ENCODE results near the gene EFCAB12. TPM values are rescaled to one million over a fixed set of nuclear protein-coding genes. Genes with fewer than 3 reads are reported as not detected.

The EFCAB12 gene
- total RNA-seq, 4 donors from 2014 or later, result not detected

- no peak for DNase-seq
- Histone ChIP-seq H3K9me3 (no peaks in the 10 kb centered on the region), H3K36me3 (peaks cover 0 to 5% of the 10 kb centered on the region in 2 donors), H3K4me3 (no peak overlapping the region), H3K27ac (no peak overlapping the region), H3K27me3 (no peaks in the 10 kb centered on the region), H3K4me1 (peaks cover 4 to 10% of the 10 kb centered on the region in 2 donors)
- in situ Hi-C loops (cut with MboI; ENCODE audit: low sequenced_read_pairs in 4 of 4) (no loop called here), intact Hi-C loops (cut with DNase I; ENCODE audit: low total_unique reads) (loop anchor here (5.0 kb wide), 2 partner anchors 445 to 550 kb away; no protein-coding TSS in a partner anchor)
- TF ChIP-seq POLR2A (IDR thresholded peaks at IDR 0.05), result no peak
- TF ChIP-seq, protein P1, sequence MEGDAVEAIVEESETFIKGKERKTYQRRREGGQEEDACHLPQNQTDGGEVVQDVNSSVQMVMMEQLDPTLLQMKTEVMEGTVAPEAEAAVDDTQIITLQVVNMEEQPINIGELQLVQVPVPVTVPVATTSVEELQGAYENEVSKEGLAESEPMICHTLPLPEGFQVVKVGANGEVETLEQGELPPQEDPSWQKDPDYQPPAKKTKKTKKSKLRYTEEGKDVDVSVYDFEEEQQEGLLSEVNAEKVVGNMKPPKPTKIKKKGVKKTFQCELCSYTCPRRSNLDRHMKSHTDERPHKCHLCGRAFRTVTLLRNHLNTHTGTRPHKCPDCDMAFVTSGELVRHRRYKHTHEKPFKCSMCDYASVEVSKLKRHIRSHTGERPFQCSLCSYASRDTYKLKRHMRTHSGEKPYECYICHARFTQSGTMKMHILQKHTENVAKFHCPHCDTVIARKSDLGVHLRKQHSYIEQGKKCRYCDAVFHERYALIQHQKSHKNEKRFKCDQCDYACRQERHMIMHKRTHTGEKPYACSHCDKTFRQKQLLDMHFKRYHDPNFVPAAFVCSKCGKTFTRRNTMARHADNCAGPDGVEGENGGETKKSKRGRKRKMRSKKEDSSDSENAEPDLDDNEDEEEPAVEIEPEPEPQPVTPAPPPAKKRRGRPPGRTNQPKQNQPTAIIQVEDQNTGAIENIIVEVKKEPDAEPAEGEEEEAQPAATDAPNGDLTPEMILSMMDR (IDR thresholded peaks at IDR 0.05 in 4 of 5, conservative IDR thresholded peaks at IDR 0.05 in 1 of 5), result no peak
- peak; percentile 45 to 76 for ATAC-seq
Measured at GRCh38 chr3:129382366-129382765, 46.1 kb downstream of the EFCAB12 start.

DNA sequence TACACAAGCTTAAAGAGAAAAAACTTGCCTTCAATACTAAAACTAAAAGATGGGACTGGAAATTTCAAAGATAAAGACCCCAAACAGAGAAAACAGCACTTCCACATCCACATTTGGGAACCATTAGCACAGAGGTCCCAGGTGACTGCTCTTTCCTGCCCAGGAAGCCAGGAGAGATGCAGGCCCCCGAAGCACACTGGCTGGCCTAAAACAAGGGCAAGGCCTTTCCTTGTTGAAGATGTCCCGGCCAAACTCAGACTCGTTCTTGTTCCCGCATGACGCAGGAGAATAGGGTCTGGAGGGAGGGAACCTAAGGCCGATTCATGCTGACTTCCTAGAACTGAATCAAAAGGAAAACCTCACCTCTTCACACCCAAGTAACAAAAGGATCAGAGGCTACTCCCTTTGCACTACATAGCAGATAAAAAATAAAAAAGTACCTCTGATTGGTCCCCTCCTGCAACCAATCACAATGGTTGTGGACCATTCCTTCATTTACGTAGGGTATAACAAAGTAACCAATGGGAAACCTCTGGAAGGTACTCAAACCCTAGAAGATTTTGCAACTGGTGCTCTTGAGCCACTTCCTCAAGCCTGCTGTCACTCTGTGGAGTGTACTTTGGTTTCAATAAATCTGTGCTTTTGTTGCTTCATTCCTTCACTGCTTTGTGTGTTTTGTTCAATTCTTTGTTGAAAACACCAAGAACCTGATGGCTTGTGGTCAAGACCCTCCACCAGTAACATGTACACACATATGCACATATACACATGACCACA lies 48.7 kb downstream of the EFCAB12 start:
- TF ChIP-seq, protein P1 (IDR thresholded peaks at IDR 0.05 in 4 of 5, conservative IDR thresholded peaks at IDR 0.05 in 1 of 5), result no peak
- TF ChIP-seq POLR2A (IDR thresholded peaks at IDR 0.05), result no peak
- no peak for ATAC-seq
- Histone ChIP-seq H3K27ac (no peak overlapping the region), H3K36me3 (no peaks in the 10 kb centered on the region), H3K9me3 (no peaks in the 10 kb centered on the region), H3K4me1 (peaks cover 4 to 10% of the 10 kb centered on the region in 2 donors), H3K4me3 (no peak overlapping the region), H3K27me3 (no peaks in the 10 kb centered on the region)
- intact Hi-C loops (cut with DNase I; ENCODE audit: low total_unique reads), result loop anchor here (5.0 kb wide), 2 partner anchors 448 to 553 kb away; no protein-coding TSS in a partner anchor
- in situ Hi-C loops (cut with MboI; ENCODE audit: low sequenced_read_pairs in 4 of 4), result no loop called here
- DNase-seq, result no peak

- intact Hi-C loops (cut with DNase I; ENCODE audit: low total_unique reads) (no loop called here), in situ Hi-C loops (cut with MboI; ENCODE audit: low sequenced_read_pairs in 4 of 4) (no loop called here)
- Histone ChIP-seq H3K27me3 (no peaks in the 10 kb centered on the region), H3K4me1 (peaks cover 4 to 10% of the 10 kb centered on the region in 2 donors), H3K27ac (no peak overlapping the region), H3K4me3 (no peak overlapping the region), H3K36me3 (no peaks in the 10 kb centered on the region), H3K9me3 (no peaks in the 10 kb centered on the region)
- DNase-seq, result no peak
- ATAC-seq, result no peak
- TF ChIP-seq, protein P1 (IDR thresholded peaks at IDR 0.05 in 4 of 5, conservative IDR thresholded peaks at IDR 0.05 in 1 of 5), result no peak
- TF ChIP-seq POLR2A (IDR thresholded peaks at IDR 0.05), result no peak
Measured at GRCh38 chr3:129378949-129379348, 49.5 kb downstream of the EFCAB12 start.

- intact Hi-C loops (cut with DNase I; ENCODE audit: low total_unique reads), result no loop called here
- no peak overlapping the region for H3K4me3 ChIP-seq
- no peak for DNase-seq
- no peaks in the 10 kb centered on the region for H3K36me3 ChIP-seq
- no peak for ATAC-seq
- H3K27ac ChIP-seq, result no peak overlapping the region
- peaks cover 4 to 10% of the 10 kb centered on the region in 2 donors for H3K4me1 ChIP-seq
- H3K9me3 ChIP-seq, result no peaks in the 10 kb centered on the region
- TF ChIP-seq, protein P1 (IDR thresholded peaks at IDR 0.05 in 4 of 5, conservative IDR thresholded peaks at IDR 0.05 in 1 of 5), result no peak
- TF ChIP-seq POLR2A (IDR thresholded peaks at IDR 0.05), result no peak
- H3K27me3 ChIP-seq, result no peaks in the 10 kb centered on the region
- in situ Hi-C loops (cut with MboI; ENCODE audit: low sequenced_read_pairs in 4 of 4), result no loop called here
Measured at GRCh38 chr3:129377615-129378014, 50.8 kb downstream of the EFCAB12 start.

All from gastrocnemius medialis (tissue), 4 donors.